ENCODE data around the gene PRDM16.
"Not testable (repeated sequence)": the region's sequence is repeated elsewhere in the genome, so short reads cannot be mapped to it uniquely, and the experiment has no call there.

Gene PRDM16

GRCh38 chr1:3164671-3165070 lies 95.7 kb downstream of the PRDM16 start:
- no peak overlapping the region for H3K27ac ChIP-seq (ENCODE audit: extremely low read depth, low read depth, low read length)
- ChIA-PET POLR2A (no interaction called here), CTCF (no interaction called here)
- TF ChIP-seq ZNF404 (tag by site-specific recombination; IDR thresholded peaks at IDR 0.05) (no peak), ZNF704 (tag by site-specific recombination; IDR thresholded peaks at IDR 0.05) (no peak), ZNF654 (tag by site-specific recombination; IDR thresholded peaks at IDR 0.05; ENCODE audit: low read depth) (no peak), ZBTB1 (tag by site-specific recombination; IDR thresholded peaks at IDR 0.05) (no peak), ZNF280D (tag by site-specific recombination; IDR thresholded peaks at IDR 0.05) (no peak), ZNF292 (tag by site-specific recombination; IDR thresholded peaks at IDR 0.05; ENCODE audit: borderline replicate concordance, low read depth) (no peak), HOXD13 (CRISPR knock-in tag; IDR thresholded peaks at IDR 0.05; ENCODE audit: borderline replicate concordance) (no peak)
- no peaks in the 10 kb centered on the region for H3K9me3 ChIP-seq (ENCODE audit: control insufficient read depth, insufficient read depth, low read depth, low read length)
- H3K4me1 ChIP-seq (ENCODE audit: control insufficient read depth, insufficient read depth, low read length) = no peaks in the 10 kb centered on the region
- no peaks in the 10 kb centered on the region for H3K36me3 ChIP-seq (ENCODE audit: control insufficient read depth in 2 of 2, insufficient read depth in 1 of 2, low read length in 2 of 2)
- H3K4me3 ChIP-seq (ENCODE audit: low read depth, low read length) = no peak overlapping the region

- POLR2A ChIA-PET; H3K9me3 ChIP-seq (ENCODE audit: control insufficient read depth, insufficient read depth, low read depth, low read length); H3K27ac ChIP-seq (ENCODE audit: extremely low read depth, low read depth, low read length); H3K36me3 ChIP-seq (ENCODE audit: control insufficient read depth in 2 of 2, insufficient read depth in 1 of 2, low read length in 2 of 2); H3K4me3 ChIP-seq (ENCODE audit: low read depth, low read length); CTCF ChIA-PET; H3K4me1 ChIP-seq (ENCODE audit: control insufficient read depth, insufficient read depth, low read length): not testable (repeated sequence)
Observed at GRCh38 chr1:3165189-3165588, 96.2 kb downstream of the PRDM16 start.

- Histone ChIP-seq H3K27ac (ENCODE audit: extremely low read depth, low read depth, low read length) (no peak overlapping the region), H3K4me1 (ENCODE audit: control insufficient read depth, insufficient read depth, low read length) (peaks cover 4% of the 10 kb centered on the region), H3K36me3 (ENCODE audit: control insufficient read depth in 2 of 2, insufficient read depth in 1 of 2, low read length in 2 of 2) (no peaks in the 10 kb centered on the region), H3K4me3 (ENCODE audit: low read depth, low read length) (no peak overlapping the region), H3K9me3 (ENCODE audit: control insufficient read depth, insufficient read depth, low read depth, low read length) (no peaks in the 10 kb centered on the region)
- ChIA-PET CTCF (no interaction called here), POLR2A (no interaction called here)
- TF ChIP-seq SCRT2 (tag by site-specific recombination; IDR thresholded peaks at IDR 0.05) (no peak), ATF2 (tag by site-specific recombination; IDR thresholded peaks at IDR 0.05; ENCODE audit: low read depth) (no peak), ZNF423 (tag by site-specific recombination; IDR thresholded peaks at IDR 0.05) (no peak), ZNF184 (tag by site-specific recombination; IDR thresholded peaks at IDR 0.05) (no peak), ZNF169 (tag by site-specific recombination; IDR thresholded peaks at IDR 0.05) (no peak)
Observed at GRCh38 chr1:3166206-3166918, 97.4 kb downstream of the PRDM16 start.

- ChIA-PET CTCF (no interaction called here), POLR2A (no interaction called here)
- Histone ChIP-seq H3K27ac (ENCODE audit: extremely low read depth, low read depth, low read length) (no peak overlapping the region), H3K36me3 (ENCODE audit: control insufficient read depth in 2 of 2, insufficient read depth in 1 of 2, low read length in 2 of 2) (no peaks in the 10 kb centered on the region), H3K4me3 (ENCODE audit: low read depth, low read length) (no peak overlapping the region), H3K4me1 (ENCODE audit: control insufficient read depth, insufficient read depth, low read length) (peaks cover 4% of the 10 kb centered on the region), H3K9me3 (ENCODE audit: control insufficient read depth, insufficient read depth, low read depth, low read length) (no peaks in the 10 kb centered on the region)
- TF ChIP-seq ZNF248 (tag by site-specific recombination; IDR thresholded peaks at IDR 0.05) (no peak), ZNF585B (tag by site-specific recombination; IDR thresholded peaks at IDR 0.05) (no peak), ZNF366 (tag by site-specific recombination; conservative IDR thresholded peaks at IDR 0.05) (no peak), HOXA7 (CRISPR knock-in tag; IDR thresholded peaks at IDR 0.05; ENCODE audit: borderline replicate concordance) (no peak), ZNF2 (tag by site-specific recombination; IDR thresholded peaks at IDR 0.05) (no peak), ZNF423 (tag by site-specific recombination; IDR thresholded peaks at IDR 0.05) (no peak), ZBTB44 (tag by site-specific recombination; IDR thresholded peaks at IDR 0.05) (no peak), ZNF549 (tag by site-specific recombination; IDR thresholded peaks at IDR 0.05) (no peak), ZNF324 (tag by site-specific recombination; IDR thresholded peaks at IDR 0.05) (no peak), ZNF626 (tag by site-specific recombination; IDR thresholded peaks at IDR 0.05) (no peak), WT1 (tag by site-specific recombination; IDR thresholded peaks at IDR 0.05) (no peak)
Observed at GRCh38 chr1:3167255-3167654, 98.3 kb downstream of the PRDM16 start.
